GM21528 (cell line): Measurements from ENCODE around the gene LHFPL3.

Experiments
- ATAC-seq: cut with Tn5 transposase; IDR thresholded peaks from one replicate; pipeline ENCODE4 v1.9.1; 2021; ENCODE audit warnings: mild to moderate bottlenecking, moderate library complexity; ENCODE audit not compliant: unreplicated experiment, low FRiP score

Gene LHFPL3

DNA sequence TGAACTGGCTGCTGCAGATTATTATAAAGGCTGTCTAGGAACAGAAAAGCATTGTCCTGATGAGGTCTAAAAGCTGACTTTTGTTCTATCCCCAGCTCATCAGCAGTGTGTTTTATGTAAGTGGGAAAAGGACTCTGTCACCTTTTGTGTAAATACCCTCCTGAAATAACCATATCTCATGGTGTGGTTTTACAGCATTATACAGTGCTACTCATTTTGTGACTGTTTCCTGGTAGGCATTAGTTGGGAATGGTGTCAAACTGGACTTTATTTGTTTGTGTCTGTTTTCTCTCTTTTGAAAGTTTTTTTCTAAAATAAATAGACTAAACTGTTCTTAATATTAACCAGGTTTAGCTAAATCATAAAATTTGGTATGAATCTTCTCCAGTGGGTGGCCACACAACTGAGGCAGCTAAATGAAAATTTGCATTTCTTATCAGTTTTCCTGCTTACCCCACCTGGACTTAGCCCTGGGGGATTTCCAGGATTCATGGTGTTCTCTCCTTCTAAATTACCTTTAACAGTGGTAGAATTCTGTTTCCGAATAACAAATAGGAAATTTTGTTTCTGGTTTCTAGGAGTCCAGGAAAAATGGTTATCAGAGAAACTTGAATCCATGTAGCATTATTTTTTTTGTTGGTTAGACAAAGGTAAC, 140.9 kb downstream of the LHFPL3 start:
- no peak for ATAC-seq

DNA sequence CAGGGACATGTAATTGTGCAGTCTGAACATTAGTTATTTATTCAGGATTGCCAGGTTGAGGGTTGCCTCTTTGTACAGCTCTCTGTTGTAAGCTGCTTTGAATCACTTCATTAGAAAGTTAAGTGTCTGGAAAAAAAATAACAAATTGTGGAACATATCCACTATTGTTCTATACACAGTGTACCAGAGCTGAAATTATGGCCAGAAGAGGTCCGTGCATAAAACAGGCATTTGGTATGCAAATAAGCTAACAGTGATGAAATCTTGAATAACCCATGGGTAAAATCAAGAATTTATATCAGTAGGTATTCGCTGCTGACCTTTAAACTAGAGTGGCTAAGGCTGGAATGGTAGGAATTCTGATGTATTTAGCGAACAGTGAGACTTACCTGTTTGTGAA, 152.1 kb downstream of the LHFPL3 start:
- ATAC-seq: no peak

DNA sequence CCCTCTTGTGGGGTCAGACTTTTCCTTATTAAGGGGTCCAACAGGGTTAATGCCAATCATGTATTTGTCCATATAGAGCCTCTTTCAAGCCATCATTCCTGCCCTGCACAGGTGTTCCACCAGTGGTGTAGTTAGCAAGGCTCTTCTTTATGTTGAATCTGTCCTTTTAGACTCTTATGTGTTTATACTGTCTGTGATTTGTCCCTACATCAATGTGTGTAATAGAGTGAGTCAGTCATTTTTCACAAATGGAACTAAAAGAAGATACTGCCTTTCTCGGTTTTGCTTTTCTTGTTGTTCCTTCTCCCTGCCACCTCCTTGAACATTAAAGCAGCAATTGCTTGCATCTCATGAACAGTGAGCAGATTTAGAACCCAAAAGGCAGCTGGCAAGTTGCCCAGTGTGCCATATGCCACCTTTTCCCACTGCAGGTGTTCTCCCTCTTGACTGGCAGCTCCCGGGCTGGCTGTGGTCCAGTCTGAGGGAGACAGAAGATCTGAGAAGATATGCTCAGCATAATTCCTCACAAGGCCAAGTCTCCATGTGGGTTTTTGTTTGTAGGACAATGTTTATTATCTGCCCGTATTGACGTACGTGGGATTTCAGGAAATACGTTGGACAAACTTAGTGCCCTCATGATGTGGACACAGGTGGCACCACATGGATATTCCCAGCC, 154.1 kb downstream of the LHFPL3 start:
- ATAC-seq: no peak

DNA sequence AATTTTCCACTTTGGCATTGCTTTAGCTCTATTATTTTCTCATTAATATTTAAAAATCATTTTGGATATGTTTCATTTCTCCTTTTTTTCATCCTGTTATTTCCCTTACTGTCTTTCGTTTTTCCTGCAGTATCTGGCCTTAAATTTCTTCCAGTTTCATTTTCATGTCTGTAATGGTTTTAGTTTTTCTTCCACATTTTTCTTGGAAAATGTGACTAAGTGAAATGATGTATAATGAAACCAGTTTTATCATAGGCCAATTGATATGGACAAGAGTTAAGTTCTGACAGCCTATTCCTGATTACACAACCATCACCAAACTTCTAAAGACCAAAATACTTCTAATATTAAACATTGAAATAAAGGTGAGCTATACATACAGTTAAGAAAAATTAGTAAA, 158.5 kb downstream of the LHFPL3 start:
- ATAC-seq: no peak

DNA sequence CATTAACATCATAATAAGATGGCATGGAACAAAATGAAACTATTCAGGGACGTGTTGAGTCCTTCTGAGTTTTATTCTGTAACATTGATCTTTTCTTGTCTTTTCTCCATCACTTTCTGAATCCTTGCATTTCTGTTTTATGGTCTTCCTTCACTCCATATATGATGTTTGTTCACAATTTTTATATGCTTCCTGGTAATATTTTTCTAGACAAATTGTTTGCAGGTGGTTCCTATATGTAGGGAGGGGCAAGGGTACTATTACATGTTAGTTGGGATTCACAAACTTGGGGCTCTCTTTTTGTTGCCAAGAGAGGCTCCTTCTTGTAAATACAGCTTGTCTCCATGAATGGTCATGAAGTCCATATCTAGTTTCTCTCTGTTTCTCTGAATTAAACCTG, 159.2 kb downstream of the LHFPL3 start:
- no peak for ATAC-seq

DNA sequence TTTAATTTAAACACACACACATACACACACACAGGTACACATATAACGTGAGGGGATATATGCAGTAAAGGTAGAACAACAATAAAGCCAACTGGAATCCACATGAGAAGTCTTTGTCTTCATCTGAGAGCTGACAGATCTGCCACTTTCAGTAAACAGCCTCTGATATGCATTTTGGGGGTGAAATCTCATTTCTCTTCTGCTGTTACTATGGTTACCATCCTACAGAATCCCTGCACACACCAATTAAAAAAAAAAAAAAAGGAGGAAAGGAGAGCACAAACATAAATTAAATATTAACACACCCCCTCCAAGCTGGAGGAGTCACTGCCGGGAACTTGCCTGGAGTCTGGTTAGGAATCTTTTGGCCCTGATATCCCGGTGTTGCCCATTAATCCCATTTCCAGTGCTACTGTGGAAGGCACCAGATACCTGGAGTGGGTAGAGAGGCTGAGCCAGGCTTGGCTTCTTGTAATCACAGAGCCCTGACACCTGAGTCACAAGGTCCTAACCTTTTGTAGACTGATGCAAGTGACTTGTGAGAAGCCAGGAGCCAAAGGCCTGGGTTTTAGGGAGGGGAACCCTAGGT, 169.1 kb downstream of the LHFPL3 start:
- ATAC-seq: no peak

DNA sequence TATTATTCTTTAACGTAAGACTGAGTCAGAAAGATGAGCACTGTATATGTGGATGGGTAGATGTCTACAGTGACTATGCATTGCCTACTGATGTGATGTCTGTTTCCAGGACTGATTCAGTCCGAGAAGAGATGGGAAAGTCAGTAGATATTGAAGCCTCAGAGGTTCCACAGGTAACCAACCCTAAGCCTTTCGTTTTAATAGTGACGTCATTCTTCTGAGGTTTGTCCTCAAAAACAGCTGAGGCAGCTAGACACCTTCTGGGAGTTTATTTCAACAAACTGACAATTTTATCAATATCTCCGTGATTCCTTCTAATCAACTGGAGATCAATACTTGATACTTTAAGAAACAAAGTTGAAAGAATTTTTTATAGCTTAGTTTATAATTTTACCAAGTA, 171.6 kb downstream of the LHFPL3 start:
- ATAC-seq: no peak

DNA sequence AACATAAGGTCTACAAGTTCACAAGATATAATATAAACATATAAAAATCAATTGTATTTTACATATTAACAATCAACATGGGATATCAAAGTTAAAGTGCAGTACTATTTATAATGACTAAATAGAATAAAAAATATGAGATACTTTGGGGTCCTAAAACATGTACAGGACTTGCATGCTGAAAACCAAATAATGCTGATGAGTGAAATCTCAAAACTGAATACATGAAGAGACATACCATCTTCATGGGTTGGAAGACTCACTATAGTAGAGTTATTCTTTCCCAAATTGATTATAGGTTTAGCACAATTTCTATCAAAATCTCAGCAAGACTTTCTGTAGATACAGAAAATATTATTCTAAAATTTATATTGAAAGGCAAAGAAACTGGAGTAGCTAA, 181.5 kb downstream of the LHFPL3 start:
- no peak for ATAC-seq

DNA sequence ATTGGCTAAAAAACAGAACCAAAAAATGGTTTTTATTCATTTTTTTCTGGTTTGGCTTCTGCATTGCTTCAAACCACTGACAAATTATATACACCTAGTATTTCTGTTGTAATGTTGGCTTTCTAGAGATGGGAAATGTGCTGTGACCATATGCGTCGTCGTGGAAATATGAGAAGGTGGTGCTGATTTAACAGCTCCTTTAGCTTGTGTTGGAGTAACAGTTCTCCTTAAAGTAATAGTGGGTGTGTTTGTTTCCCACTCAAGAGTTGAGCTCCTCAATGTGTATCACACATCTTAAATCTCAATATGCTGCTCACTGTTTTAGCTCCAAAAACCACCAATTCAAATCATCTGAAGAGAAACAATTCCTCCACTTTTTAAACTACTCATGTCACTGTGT, 196.4 kb downstream of the LHFPL3 start:
- ATAC-seq: no peak

DNA sequence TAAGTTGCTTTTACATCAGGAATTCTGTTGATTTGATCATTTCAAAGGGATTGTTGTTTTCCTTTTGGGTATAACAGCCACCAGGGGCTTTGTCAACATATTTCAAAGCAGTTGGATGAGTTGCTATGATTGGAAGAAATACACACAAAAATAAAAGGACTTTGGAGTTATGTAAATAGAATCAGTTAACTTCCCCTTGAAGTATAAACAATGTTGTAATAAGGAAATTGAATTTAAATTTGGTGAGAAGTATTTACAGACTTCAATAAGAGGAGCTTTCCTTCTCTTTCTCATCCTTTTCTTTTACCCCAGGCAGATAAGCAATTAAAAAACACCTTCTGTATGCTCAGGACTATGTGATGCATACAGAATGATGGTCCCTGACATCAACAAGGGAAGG, 199.7 kb downstream of the LHFPL3 start:
- ATAC-seq: no peak

DNA sequence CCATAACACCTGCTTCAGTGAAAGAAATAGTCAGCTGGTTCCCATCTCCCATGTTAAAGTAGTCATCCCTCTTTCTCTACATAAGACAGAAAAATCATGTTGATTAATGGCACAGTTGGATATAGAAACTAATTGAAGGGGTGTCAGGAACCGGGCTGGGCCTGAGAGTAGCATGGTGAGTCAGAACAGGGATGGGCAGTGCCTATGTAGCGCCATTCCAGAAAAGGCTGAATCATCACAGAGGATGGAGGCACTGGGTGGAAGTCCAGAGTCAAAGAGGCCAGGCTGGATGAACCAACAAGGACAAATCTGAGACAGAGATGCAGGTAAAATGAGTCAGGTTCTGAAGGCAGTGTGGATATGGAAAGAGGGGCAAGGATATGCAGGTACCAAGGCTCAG, 201.2 kb downstream of the LHFPL3 start:
- no peak for ATAC-seq

DNA sequence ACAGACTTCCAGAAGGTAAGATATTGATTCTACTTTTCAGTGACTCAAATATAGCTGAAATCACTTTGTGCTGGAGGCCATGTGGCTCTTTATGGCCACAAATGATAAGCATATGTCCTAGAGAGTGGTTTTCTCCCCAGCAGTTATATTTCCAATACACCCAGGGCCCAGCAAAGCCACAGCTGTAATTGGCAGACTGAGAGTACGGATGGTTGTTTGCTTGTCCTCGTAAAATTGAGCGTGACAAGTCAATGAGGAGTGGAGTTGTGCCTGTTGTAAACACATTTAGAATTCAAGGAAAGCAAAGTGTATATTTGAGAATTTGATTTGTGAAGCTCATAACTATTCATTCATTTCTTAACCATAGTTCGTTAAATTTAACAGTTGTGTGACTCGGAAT, 201.8 kb downstream of the LHFPL3 start:
- ATAC-seq: no peak

DNA sequence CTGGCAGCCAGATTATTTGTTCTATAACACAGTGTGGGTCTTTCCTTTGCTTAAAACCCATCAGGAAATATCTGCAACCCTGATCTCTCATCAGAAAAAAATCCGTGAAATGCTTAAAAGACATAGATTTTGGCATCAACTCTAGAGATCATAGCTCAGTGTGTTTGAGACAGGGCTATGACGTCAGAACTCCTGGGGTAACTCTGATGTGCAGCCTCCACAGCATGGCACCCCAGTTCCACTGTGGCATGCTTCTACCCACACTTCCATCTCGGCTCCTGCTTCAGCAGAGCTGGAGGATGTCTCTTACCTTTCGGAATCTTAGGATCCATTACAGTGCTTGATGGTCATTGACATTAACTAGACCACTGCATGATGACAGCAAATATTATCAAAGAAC, 205.7 kb downstream of the LHFPL3 start:
- no peak for ATAC-seq

DNA sequence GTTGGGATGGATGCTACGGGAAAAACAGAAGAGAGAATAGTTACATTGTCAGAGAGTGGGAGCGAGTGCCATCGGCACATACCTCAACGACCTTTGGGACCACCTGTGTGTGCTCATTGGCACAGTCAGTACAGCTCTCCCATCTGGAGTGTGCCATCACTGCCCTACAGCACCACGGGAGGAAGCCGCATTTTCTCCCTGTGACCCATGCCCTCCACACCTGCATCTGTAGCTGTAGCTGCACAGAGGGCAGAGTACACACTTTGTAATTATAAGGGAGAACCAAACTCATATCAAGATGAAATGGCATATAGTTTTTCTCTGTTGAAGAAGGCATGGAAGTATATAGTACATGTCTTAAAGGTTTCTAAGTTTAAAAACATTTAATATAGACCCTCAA, 207.4 kb downstream of the LHFPL3 start:
- no peak for ATAC-seq

DNA sequence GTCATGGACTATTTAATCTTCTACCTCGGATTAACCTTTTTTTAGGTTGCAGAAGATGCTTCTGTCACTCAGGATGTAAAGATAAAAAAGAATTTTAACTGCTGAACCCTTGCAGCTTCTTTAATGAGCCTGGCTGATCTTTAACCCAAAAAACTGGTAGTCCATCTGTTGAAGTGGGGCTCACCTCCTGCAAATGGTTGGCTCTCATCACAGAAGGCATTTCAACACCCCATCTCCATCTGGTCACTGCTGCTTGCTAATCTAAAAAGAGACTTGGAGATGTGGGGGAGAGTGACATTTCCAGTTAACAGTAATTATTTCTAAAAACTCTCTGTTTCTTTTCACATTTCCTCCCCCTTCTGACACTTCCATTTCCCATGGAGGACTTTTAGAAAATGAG, 208.6 kb downstream of the LHFPL3 start:
- no peak for ATAC-seq

DNA sequence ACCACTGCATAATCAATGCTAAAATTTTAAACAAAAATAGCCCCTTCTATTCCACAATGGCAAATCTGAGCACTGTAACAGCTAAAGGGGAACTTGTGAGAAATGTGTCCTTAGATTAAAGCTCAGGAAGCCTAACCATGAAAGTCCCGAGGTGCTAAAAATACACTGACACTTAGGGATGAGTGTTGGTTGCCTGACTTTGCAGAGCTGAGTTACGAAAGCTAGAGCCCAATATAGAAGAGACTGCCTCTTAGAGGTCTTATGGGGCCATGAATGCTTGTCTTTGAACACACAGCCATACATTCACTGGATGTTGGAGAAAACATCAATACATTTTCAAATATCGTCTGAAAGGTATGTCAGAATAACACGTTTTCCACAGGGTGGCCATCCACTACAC, 209.7 kb downstream of the LHFPL3 start:
- no peak for ATAC-seq

DNA sequence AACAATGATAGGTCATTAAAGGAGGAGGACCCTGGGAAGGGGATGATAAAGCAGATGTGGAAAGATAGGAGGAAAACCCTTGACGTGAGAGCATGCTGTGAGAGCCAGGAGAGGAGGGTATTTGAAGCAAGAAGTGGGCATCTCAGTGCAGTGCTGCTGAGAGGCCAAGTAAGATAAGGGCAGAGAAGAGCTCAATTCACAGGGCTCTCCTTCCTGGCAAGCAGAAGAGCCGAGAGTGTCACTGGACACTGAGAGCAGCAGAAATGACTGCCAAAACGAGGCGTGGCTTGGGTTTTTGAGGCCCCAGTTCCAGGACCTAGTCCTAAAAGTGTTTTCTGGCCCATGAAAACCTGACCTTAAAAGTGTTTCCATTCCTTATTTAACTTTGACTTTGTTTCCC, 213.5 kb downstream of the LHFPL3 start:
- ATAC-seq: no peak

DNA sequence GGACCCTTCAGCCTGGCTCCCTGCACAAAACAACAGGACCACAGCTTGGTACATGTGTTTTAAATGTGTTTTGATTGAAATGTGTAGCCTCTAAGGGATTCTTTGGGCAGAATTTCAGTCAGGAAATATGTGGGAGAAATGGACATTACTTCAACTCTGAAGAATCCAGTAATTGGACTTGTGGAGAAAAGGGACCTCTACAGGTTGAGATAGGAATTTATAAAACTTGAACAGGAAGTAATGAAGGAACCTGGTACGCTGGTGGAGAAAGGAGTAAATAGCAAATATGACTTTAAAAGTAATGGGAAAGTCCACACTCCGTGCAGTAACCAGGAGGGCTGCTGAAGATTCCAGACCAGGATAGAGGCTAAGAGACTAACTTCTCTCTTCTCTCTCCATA, 220.5 kb downstream of the LHFPL3 start:
- ATAC-seq: no peak

DNA sequence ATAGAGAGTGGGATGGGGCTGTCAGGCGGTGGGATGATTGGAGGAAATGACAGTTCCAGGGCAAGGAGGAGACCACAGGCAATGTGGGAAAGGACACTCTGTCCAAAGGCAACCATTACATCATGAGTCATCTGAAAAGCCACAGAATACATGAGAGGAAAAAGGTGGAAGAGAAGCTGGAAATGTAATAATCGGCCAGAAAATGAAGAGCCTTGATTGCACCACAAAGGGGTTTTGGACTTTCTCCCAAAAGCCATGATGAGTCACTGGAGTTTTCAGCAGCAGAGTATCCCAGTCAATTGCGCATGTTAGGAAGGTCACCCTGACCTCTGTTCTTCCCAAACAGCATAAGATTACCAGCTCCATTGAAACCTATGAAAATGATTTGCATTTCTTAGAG, 222.0 kb downstream of the LHFPL3 start:
- no peak for ATAC-seq

DNA sequence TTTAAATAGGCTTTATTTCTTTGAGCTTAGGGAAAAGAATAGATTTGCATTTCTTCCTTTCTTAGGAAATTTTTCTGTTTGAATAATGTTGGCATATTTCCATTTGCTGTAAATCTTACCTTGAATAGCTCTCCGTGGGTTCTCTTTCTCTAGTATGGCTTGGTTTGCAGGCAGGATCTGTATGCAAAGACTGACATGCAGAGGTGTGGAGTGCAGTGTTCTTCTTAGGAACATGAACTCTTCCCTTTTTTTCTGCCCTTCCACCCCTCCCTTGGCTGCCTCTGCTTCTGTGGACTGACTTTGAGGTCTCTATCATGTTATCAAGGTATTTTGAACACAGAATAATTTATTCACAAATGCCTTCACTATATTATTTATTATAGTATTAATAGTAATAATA, 222.8 kb downstream of the LHFPL3 start:
- no peak for ATAC-seq

DNA sequence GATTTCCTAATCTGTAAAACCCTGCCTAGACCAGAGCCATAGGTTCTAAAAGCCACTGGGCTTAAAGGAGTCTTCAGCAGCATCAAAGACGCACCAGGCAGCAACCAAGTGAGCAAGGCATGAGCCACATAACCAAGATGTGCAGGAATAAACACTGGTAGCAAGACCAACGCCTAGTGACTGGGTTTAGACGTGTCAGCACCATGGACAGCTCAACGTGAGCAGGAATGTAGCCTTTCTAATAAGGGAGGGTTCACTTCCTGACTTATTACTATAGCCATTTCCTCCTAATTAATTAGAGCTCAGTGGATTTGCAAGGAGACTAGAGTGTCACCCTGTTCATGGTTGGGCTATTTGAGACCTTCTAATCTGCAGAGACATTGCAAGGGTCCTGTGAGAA, 223.7 kb downstream of the LHFPL3 start:
- no peak for ATAC-seq

DNA sequence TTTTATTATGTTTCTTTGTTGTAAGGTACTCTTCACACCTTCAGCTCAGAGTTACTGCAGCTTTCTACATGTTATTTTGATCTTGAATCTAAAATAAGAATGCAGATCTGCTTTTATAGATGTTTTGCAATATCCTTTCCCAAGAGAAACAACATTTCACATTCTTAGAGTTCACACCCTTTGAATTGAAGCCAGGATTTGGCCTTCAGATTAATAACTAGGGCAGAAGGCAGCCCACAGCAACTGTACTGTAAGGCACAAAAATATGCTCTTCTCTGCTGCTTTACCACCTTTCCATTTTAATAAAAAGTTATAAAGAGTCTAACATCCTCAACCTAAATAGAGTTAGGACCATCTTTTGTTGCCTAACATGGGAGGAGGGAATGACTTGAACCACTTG, 224.7 kb downstream of the LHFPL3 start:
- ATAC-seq: no peak
